Middle frontal gyrus (tissue), 1 donor: Measurements from ENCODE around the gene NMNAT2.

Experiments used
- DNase-seq: peaks from one replicate; pipeline ENCODE4 v3.0.0-alpha.2; 2015; ENCODE audit warnings: low spot score; ENCODE audit errors: extremely low spot score

NMNAT2 gene

DNA sequence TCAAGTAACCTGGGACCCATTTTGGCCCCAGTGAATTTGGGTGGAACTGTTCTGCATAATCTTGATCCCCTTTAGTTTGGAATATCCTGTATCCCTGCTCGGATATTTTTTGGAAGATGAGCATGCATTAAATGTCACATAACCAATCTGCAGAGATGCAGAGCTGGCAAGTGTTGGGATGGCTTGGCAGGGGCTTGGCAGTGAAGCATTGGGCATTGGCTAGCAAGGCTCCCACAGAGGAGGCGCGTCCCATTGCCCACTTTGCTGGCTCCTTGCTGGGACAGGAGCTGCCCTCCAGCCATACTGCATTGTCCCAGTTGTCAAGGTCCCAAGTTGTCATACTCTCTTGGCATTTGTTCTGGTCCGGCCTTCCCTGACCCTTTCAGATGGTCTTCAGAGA, 202.2 kb downstream of the NMNAT2 start:
- DNase-seq: no peak

DNA sequence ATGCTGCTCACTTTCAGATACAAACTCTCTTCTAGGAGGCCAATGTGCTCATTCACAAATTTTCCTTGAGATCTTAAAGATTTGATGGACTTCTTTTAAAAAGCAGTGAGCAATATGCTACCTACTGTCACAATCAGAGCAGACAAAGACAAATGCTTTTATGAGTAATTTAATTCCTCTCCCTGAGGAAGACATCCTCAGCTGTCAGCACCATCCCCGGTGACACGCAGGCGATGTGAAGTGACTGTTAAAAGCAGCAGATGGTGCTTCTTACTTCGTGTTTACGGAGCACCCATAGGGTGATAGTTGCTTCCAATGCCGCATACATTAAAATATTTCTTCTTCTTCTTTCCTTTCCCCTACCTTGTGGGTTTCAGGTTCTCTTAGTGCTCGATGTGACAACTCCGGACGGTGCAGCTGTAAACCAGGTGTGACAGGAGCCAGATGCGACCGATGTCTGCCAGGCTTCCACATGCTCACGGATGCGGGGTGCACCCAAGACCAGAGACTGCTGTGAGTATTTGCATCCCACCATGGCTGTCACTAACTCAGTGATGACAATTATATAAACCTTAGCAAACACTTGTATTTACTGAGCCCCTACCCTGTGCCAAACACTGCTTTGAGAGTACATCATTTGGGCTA, 203.0 kb downstream of the NMNAT2 start:
- DNase-seq: no peak

DNA sequence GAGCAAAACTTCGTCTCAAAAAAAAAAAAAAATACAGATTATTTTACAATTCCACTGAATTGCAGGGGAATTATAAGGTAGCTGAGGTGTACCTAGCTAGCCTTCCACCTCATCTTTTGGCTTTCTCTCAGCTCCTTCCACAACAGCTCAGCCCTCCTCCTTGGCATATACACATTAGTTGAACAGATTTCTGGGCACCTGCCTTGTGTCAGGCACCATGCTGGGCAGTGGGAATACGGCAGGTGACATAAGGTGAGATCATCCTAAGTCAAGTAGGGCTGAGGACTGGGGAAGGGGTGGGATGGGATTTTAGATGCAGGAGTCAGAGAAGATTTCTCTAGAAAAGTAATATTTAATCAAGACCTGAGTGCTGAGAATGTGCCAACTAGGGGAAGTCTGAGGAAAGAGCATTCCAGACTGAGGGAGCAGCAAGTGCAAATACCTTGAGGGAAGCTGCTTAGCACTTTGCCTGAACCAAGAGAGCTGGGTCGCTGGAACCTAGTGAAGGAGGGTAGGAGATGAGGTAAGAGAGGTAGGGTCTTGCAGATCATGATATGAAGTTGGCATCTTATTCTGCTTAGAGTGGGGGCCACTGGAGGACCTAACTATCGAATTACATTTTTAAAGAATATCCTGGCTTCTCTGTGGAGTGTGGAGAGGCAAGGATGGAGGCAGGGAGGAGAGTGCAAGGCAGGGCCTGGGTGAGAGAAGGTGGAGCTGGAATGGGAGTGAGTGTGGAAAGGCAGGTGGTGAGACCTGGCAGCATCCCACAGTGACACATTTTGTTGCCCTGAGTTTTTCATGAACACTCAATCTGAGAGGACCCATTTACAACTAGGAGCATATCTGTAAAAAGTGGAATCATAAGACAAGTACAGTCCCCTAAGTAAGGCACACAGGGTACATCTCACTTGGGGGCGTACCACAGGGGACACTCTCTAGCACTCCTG, 203.9 kb downstream of the NMNAT2 start:
- no peak for DNase-seq

DNA sequence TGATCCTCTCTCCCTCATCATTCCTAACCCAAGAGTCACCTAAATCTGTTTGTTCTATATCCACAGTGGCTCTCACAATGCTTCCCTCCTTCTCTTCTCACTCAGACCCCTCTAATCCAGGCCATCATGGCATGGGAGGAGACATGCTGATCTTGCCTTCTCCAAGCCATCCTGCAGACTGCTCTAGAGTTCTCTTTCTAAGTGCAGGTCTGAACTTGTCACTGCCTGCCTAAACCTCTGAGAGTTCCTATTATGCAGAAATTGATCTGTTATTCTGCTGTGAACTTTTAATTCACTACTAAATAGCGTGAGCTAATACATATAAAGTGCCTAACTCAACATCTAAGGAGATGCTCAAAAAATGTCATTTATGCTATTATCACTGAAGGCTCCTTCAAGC, 205.3 kb downstream of the NMNAT2 start:
- DNase-seq: no peak

DNA sequence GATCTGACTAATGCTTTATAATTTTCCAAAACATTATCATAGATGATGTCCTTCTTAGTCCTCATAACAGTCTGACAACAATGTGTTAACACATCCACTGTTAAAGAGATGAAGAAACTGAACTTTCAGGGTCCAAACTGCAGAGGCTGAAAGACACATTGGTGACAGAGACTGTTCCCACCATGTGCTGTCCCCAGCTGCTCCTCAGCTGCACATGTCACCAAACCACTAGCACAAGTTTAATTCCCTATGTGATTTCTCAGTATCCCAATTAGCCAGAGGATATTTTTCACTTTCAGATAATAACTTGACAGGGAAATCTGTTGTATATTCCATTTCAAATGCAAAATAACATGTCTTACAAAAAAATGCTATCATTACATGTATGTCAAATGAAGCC, 207.5 kb downstream of the NMNAT2 start:
- DNase-seq: no peak

DNA sequence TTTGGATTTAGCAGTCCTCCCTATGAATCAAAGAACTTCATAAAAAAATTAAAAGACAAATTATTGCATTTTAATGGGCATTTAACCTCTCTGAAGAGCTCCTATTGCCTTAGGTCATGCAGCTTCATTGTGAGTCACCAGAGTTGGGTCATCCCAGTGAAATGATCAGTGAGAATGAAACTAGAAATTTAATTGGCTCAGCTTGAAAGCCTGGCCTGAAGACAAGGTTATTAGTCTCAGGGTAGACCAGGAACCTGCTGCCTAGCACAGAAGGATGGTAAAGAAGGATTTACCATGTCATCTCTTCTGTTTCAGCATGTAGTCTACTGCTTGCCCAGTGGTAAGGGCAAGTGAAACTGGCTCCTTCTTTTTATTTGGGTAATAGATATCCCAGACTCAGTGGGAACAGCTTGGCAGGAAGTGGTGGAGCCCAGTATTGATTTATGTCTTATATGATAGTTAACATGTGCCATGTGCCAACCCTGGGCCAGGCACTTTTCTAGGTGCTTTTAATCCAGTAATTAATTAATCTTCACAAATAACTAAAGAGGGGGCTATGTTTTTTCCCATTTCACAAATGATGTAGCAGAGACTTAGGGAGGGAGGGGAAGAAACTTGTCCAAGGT, 208.5 kb downstream of the NMNAT2 start:
- DNase-seq: no peak

DNA sequence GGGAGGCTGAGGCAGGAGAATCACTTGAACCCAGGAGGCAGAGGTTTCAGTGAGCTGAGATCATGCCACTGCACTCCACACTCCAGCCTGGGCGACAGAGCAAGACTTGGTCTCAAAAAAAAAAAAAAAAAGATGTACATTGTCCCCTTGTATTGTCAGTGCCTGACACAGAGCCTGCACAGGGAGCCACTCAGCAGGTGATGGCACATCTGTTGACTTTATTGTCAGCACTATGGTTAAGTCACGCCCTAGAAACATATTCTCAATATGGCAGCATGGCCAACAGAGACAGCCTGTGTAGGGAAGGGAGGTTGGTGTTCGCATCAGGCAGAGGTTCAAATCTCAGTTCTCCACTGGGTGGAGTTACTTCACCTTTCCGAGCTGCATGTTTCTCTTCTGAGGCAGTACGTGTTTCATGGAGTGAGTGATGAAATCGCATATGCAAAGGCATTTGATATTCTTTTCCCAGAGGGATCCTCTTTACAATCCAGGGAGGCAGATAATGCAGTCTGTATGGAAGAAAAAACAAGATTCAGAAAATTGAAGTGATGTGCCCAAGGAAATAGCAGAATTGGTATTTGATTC, 211.6 kb downstream of the NMNAT2 start:
- DNase-seq: no peak

DNA sequence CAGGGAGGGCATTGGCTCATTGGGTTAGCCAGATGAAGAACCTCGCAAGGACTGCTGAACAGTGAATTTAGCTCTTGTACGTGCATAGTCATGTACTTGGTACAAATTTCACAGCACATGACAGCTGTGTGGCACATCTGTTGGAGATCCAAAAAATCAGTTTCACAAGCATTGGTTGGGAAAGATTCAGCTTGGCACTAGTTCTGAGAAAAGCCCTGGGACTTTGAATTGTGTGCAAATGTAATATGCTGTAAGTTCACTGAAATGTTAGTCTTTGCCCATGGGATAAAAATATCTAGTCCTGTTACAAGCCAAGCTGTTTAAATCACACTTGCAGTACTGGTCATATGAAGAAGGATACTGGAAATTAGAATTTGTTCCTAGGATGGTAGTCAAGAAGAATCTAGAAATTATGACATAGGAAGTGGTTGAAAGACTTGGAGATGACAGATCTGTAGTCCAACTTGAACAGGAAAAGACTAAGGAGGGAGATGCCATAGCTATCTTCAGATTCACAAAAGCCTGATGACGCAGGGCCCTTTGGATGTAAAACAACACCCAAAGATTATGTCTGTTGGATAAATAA, 212.9 kb downstream of the NMNAT2 start:
- no peak for DNase-seq

DNA sequence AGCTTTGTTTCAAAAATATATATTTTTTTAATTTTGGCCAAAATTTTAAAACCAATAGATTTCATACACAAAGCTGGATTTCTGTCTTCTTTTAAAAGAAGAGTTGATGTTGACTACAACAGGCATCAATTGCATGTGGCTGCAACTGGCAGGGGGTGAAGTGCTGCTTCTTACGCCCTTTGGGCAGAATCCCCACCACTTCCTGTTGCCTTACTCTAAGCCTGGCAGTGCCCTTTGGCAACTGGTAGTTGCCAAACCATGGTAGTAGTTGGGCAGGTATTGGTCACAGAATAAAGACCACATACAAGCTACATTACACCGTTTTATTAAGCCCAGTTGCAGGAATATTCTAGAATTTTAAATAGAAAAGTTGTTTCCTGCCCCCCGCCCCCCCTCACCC, 215.1 kb downstream of the NMNAT2 start:
- no peak for DNase-seq

DNA sequence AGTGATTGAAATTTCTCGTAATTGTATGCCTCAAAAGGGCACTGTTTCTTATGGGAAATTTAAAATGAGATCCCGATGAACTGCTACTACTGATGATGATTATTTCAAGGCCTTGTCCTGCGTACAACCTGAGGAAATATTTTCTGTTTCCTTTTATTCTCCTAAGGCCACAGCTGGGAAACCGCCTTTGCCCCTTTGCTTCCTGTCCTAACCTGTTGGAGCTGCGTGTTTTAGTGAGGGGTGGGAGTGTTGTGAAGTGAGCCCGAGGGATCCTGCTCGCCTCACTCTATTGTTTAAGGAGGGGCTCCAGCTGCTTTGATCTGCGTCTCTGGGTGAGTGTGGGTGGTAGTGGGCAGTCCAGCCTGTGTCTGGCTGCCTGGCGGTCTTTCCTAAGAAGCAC, 217.7 kb downstream of the NMNAT2 start:
- DNase-seq: no peak

DNA sequence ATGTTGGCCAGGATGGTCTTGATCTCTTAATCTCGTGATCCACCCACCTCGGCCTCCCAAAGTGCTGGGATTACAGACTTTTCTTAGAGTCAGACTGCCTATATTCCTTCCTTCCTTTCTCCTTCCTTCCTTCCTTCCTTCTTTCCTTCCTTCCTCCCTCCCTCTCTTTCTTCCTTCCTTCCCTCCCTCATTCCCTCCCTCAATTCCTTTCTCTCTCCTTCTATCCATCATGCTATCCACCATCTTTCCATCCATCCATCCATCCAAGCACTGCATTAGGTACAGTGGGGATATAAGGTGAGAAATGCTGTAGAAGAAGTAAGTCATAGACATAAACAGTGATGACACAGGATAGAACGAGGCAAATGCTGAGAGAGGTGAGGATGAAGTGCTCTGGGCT, 218.9 kb downstream of the NMNAT2 start:
- no peak for DNase-seq

DNA sequence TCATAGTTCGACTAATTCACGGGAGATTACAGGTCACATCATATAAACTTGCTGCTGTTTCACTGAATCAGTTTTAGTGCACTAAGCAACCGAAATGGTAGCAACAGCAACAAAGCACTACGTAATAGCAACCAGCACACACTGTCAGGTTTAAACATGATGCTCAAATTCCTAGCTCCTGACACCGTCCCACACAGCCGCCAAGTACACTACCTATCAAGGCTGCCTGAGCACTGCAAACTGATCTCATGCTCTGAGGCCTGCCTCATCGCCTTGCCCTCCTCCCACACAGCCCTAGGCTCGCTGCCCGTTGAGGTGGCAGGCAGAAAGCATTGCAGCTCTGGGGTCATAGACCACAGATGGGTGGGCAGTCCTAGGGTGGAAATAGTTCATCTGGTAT, 219.7 kb downstream of the NMNAT2 start:
- DNase-seq: no peak
